Upper lobe of left lung (tissue), 6 donors: Measurements from ENCODE around the gene IL10RA. TPM values are rescaled to one million over a fixed set of nuclear protein-coding genes. Genes with fewer than 3 reads are reported as not detected.
A peak's percentile ranks its signal among the peaks of the same experiment; 100 is the strongest.

Experiments used
- ATAC-seq, 2 donors: fragments of 200-7000 bp; cut with Tn5 transposase; one replicate each; pipeline ENCODE4 v1.9.1; 2022; ENCODE audit warnings: mild to moderate bottlenecking in 2 of 2, moderate library complexity in 2 of 2; ENCODE audit not compliant: low FRiP score in 2 of 2
- DNase-seq, 2 donors: peaks; one replicate each; pipeline ENCODE4 v3.0.0-alpha.2; 2019 to 2020
- H3K27ac ChIP-seq, 4 donors: fragments of 200-600 bp; sonication (generic); one replicate each; pipeline ENCODE4 v1.5.1; 2016 to 2019
- H3K27me3 ChIP-seq, 4 donors: fragments of 200-600 bp; sonication (generic); one replicate each; pipeline ENCODE4 v1.5.1; 2017 to 2019
- H3K36me3 ChIP-seq, 4 donors: fragments of 200-600 bp; sonication (generic); one replicate each; pipeline ENCODE4 v1.5.1; 2016 to 2019
- H3K4me1 ChIP-seq, 4 donors: fragments of 200-600 bp; sonication (generic); one replicate each; pipeline ENCODE4 v1.5.1; 2018 to 2019
- H3K4me3 ChIP-seq, 4 donors: fragments of 200-600 bp; sonication (generic); one replicate each; pipeline ENCODE4 v1.5.1; 2017 to 2019; ENCODE audit warnings: mild to moderate bottlenecking in 2 of 4, moderate library complexity in 1 of 4
- H3K9me3 ChIP-seq, 4 donors: fragments of 200-600 bp; sonication (generic); one replicate each; pipeline ENCODE4 v1.5.1; 2018 to 2019
- EP300 ChIP-seq, 4 donors: sonication (generic); formaldehyde crosslinking; IDR thresholded peaks; one replicate each; pipeline ENCODE4 v1.5.1; 2017; ENCODE audit warnings: antibody characterized with exemption in 4 of 4, control low read depth in 2 of 4
- POLR2A ChIP-seq, 4 donors: fragments of 450-650 bp; IDR thresholded peaks; one replicate each; pipeline ENCODE4 v1.5.1; 2016 to 2017; ENCODE audit warnings: antibody characterized with exemption in 4 of 4, mild to moderate bottlenecking in 2 of 4
- POLR2AphosphoS5 ChIP-seq, 2 donors: sonication (generic); formaldehyde crosslinking; IDR thresholded peaks; one replicate each; pipeline ENCODE4 v1.5.1; 2017; ENCODE audit warnings: antibody characterized with exemption in 2 of 2
- WGBS, 2 donors: methylation state at CpG; one replicate each; pipeline ENCODE4 v1.1.5; 2017 to 2018; 5-methylcytosine and 5-hydroxymethylcytosine counted together
- total RNA-seq, 6 donors: library from RNA; depleted of rRNA in 4 of 6; stranded (reverse); fragments of >200 nt in 4 of 6; gene quantifications; one replicate each; pipeline versions ENCODE4 v1.1.0 to v1.2.1, GENCODE V29; 2016 to 2021
- TF ChIP-seq, protein P1 (sequence below), 6 experiments: fragments of 450-650 bp in 4 of 6; fragments of 200-600 bp in 2 of 6; sonication (generic) in 2 of 6; IDR thresholded peaks; one replicate each; pipeline ENCODE4 v1.5.1; 2016 to 2019; ENCODE audit warnings: antibody characterized with exemption in 6 of 6
- donor health status: DM: no; HTN: no; CAD: no; lungs with moderate emphysema.
- donor health status: DM: no; HTN: yes; CAD: no; lungs with severe emphysema.

IL10RA gene
- total RNA-seq, 6 donors from 2014 or later, result 30.7 to 139 (median 46.1) TPM

DNA sequence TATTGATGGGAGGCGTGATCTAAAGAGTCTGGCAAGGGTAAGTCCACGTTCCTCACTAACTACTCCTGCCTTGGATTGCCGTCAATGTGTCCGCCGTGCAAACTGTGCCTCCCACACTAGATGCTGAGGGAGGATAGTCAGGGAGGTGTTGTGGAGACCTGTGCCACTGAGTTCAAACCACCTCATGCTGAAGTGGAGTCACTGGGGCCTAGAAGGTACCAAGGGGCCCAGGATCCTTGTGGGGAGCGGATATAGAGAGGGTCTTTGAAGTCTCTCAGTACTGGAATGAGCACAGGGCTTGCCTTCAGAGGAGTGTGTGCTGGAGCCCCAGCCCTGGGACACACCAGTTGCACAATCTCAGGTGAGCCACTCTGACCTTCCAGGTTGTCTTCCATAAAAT lies 63.6 kb downstream of the IL10RA start:
- 97 to 98% methylated on average over 5 to 6 of the region's 6 CpGs for WGBS, 2 donors
- TF ChIP-seq EP300 (IDR thresholded peaks at IDR 0.05) (no peak), POLR2AphosphoS5 (IDR thresholded peaks at IDR 0.05) (no peak), POLR2A (IDR thresholded peaks at IDR 0.05) (no peak)
- TF ChIP-seq, protein P1, sequence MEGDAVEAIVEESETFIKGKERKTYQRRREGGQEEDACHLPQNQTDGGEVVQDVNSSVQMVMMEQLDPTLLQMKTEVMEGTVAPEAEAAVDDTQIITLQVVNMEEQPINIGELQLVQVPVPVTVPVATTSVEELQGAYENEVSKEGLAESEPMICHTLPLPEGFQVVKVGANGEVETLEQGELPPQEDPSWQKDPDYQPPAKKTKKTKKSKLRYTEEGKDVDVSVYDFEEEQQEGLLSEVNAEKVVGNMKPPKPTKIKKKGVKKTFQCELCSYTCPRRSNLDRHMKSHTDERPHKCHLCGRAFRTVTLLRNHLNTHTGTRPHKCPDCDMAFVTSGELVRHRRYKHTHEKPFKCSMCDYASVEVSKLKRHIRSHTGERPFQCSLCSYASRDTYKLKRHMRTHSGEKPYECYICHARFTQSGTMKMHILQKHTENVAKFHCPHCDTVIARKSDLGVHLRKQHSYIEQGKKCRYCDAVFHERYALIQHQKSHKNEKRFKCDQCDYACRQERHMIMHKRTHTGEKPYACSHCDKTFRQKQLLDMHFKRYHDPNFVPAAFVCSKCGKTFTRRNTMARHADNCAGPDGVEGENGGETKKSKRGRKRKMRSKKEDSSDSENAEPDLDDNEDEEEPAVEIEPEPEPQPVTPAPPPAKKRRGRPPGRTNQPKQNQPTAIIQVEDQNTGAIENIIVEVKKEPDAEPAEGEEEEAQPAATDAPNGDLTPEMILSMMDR (IDR thresholded peaks at IDR 0.05), result no peak
- H3K36me3 ChIP-seq, result no peaks in the 10 kb centered on the region
- H3K4me3 ChIP-seq, result no peak overlapping the region
- ATAC-seq, result no peak
- peaks cover 0 to 4% (median 0%) of the 10 kb centered on the region in 4 donors for H3K4me1 ChIP-seq
- no peaks in the 10 kb centered on the region for H3K9me3 ChIP-seq
- H3K27me3 ChIP-seq, result no peaks in the 10 kb centered on the region
- H3K27ac ChIP-seq, result no peak overlapping the region
- DNase-seq, result no peak

GRCh38 chr11:118050208-118050891 lies 64.2 kb downstream of the IL10RA start:
- no peak overlapping the region for H3K27ac ChIP-seq
- no peaks in the 10 kb centered on the region for H3K36me3 ChIP-seq
- no peaks in the 10 kb centered on the region for H3K9me3 ChIP-seq
- WGBS, 2 donors, result 96 to 97% methylated on average over 7 of the region's 7 CpGs
- H3K27me3 ChIP-seq, result no peaks in the 10 kb centered on the region
- peaks cover 0 to 4% (median 0%) of the 10 kb centered on the region in 4 donors for H3K4me1 ChIP-seq
- TF ChIP-seq POLR2AphosphoS5 (IDR thresholded peaks at IDR 0.05) (no peak), EP300 (IDR thresholded peaks at IDR 0.05) (no peak)
- DNase-seq (peak in 1 of 2 donors; percentile 24), ATAC-seq (no peak)
- no peak overlapping the region for H3K4me3 ChIP-seq

Other genes starting within 250 kb of the IL10RA start
- gene DSCAML1, start 189.2 kb upstream of the IL10RA start, total RNA-seq, result 1 to 10 TPM in 3 of 6 donors, under 1 TPM in 3; 0.30 to 3.1 (median 1.3) TPM
- gene FXYD2, start 161.7 kb upstream of the IL10RA start, total RNA-seq, result 1 to 10 TPM in 4 of 6 donors, under 1 TPM in 2; 0.15 to 4.5 (median 2.4) TPM
- 10 to 100 TPM; 16.2 to 61.4 (median 33.8) TPM for gene FXYD6, start 109.7 kb upstream of the IL10RA start, total RNA-seq
- gene TMPRSS13, start 57.0 kb upstream of the IL10RA start, total RNA-seq, result 10 to 100 TPM in 2 of 6 donors, 1 to 10 TPM in 4; 4.6 to 26.2 (median 6.1) TPM
- 10 to 100 TPM in 1 of 6 donors, 1 to 10 TPM in 5; 1.6 to 14.3 (median 3.1) TPM for gene TMPRSS4, start 90.7 kb downstream of the IL10RA start, total RNA-seq
- not detected for gene SMIM35, start 100.6 kb downstream of the IL10RA start, total RNA-seq
- 1 to 10 TPM in 5 of 6 donors, under 1 TPM in 1; under 0.01 to 5.5 (median 3.3) TPM for gene SCN4B, start 166.4 kb downstream of the IL10RA start, total RNA-seq
- 1 to 10 TPM in 1 of 6 donors, under 1 TPM in 3, not detected in 2; 0.22 to 2.4 (median 0.32) TPM for gene SCN2B, start 190.2 kb downstream of the IL10RA start, total RNA-seq
- gene JAML, start 238.6 kb downstream of the IL10RA start, total RNA-seq, result 100 to 1,000 TPM in 2 of 6 donors, 10 to 100 TPM in 4; 33.0 to 105 (median 49.5) TPM